ENCODE measurements around the gene KRT4. TPM values are rescaled to one million over a fixed set of nuclear protein-coding genes. Genes with fewer than 3 reads are reported as not detected.
"Not testable (repeated sequence)": the region's sequence is repeated elsewhere in the genome, so short reads cannot be mapped to it uniquely, and the experiment has no call there.

The KRT4 gene
- not detected for total RNA-seq

- DNase-seq, result no peak
Observed at GRCh38 chr12:52813885-52814709, at the start of gene KRT4. Gene KRT4 (minus strand): TSS chr12:52814116. CDS start chr12:52814058, 58 bp downstream.

- no peak for DNase-seq
Observed at GRCh38 chr12:52862023-52862422, 48.1 kb upstream of the KRT4 start.

DNA sequence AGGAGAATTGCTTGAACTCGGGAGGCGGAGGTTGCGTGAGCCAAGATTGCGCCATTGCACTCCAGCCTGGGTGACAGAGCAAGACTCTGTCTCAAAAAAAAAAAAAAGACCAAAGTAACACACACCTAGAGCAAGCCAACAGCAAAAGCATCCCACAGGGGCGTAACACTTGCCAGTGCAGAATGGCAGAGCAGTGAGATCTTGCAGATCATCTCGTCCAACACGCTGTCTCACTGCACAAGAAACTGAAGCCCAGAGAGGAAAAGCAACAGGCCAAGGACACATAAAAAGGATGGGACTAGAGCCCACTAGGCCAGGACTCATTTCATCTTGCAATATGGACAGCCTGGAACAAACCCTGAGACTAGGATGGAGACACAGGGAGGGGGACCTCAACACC, 47.6 kb upstream of the KRT4 start:
- no peak for DNase-seq

- DNase-seq, result no peak
Observed at GRCh38 chr12:52860102-52860823, 46.3 kb upstream of the KRT4 start.

- DNase-seq, result no peak
Observed at GRCh38 chr12:52857500-52857899, 43.6 kb upstream of the KRT4 start.

- DNase-seq, result no peak
Observed at GRCh38 chr12:52856787-52857186, 42.9 kb upstream of the KRT4 start.

- DNase-seq, result not testable (repeated sequence)
Observed at GRCh38 chr12:52856077-52856476, 42.2 kb upstream of the KRT4 start.

DNA sequence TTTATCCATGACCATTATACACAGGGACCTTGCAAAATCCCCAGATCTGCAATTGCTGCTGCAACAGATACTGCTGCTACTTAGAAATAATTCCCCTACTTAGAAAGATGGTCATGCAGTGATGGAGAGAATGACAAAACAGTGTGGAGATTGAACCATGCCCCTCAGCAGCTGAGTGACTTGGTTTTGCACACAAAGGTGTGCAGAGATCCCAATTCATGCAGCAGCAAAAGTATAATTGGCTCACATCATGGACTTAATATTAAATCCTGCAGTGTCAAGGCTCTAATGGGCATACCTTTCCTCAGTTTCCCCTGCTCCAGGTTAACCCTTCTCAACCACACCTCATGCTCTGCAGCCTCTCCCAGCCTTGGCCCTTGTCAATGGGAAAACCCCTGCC, 37.9 kb upstream of the KRT4 start:
- no peak for DNase-seq

- DNase-seq, result no peak
Observed at GRCh38 chr12:52850681-52851080, 36.8 kb upstream of the KRT4 start.

- DNase-seq, result no peak
Observed at GRCh38 chr12:52849511-52849910, 35.6 kb upstream of the KRT4 start.

DNA sequence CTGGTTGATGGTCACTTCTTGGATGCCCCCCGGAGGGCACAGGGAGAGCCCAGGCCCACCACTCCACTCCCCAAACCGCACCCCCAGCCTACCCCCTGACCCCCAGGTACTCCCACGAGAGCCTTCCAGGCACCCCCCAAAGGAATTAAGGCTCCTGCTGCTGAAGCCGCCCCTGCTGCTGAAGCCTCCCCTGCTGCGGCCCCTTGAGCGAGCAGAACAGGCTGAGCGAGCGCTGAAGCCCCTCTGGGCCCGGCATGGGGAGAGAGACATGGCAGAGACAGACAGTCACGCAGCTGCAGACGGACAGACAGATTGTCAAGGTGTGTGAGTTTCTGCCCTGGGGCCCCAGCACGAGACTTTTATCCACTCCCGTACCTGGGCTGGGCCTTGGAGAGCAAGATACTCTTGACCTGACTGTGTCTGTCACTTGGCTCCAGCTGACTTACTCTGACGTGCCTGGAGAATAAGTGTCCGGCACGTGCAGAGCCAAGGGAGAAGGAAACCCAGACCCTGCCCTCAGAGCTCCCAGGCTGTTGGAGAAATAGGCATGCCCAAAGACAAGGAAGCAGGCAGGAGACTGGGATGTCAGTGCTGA, 34.8 kb upstream of the KRT4 start, which contains the start of gene KRT78:
KRT78 (minus strand) TSS at position 334 of the 595 bp plus-strand sequence; CDS start at position 270, 64 bp downstream.
- no peak for DNase-seq

- no peak for DNase-seq
Observed at GRCh38 chr12:52847335-52848102, 33.6 kb upstream of the KRT4 start.

DNA sequence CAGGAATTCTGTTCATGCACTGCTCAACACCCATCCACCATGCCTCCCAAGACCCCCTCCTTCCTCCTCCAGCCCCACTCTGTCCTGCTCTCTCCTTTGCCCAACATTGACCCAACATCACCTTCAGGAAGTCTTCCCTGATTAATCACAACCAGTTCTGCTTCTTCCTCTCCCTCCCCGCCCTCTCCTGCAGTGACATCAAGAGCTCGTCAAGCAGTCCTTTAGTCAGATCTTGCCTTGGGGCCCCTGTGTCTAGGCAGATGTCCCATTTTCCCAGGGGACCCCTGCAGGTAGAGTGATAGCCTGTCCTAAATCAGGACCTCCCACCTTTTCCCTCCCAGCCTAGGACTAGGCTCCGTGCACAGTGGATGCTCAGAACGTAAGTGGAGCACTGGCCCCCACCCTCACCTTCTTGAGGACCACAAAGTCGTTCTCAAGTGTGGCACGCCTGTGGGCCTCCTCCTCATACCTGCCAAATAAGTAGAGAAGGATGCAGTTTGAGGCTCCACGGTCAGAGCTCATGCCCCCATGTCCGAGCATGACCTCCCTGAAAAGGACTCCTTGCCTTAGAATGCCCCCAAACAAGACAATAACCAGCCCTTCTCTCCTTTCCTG, 32.5 kb upstream of the KRT4 start:
- DNase-seq, result no peak

DNA sequence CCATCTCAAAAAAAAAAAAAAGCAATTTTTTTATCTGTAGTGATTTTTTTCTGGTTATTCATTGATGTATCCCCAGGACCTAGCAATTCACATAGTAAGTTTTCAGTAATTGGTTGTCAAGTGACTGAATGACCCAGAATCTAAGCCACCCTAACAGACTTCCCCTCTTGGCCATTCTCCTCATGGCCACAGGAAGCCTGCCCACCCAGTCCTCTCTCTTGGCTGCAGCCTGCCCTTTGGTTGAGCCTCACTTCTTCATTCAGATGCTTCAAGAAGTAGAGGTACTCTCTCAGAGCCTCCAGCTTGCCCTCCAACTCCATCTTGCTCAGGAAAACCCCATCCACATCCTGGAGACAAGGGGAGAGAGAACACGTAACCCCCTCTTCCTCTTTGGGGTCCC, 32.0 kb upstream of the KRT4 start:
- DNase-seq, result no peak

GRCh38 chr12:52844386-52844785, 30.5 kb upstream of the KRT4 start:
- DNase-seq, result no peak

- DNase-seq, result no peak
Observed at GRCh38 chr12:52839436-52840105, 25.7 kb upstream of the KRT4 start.

DNA sequence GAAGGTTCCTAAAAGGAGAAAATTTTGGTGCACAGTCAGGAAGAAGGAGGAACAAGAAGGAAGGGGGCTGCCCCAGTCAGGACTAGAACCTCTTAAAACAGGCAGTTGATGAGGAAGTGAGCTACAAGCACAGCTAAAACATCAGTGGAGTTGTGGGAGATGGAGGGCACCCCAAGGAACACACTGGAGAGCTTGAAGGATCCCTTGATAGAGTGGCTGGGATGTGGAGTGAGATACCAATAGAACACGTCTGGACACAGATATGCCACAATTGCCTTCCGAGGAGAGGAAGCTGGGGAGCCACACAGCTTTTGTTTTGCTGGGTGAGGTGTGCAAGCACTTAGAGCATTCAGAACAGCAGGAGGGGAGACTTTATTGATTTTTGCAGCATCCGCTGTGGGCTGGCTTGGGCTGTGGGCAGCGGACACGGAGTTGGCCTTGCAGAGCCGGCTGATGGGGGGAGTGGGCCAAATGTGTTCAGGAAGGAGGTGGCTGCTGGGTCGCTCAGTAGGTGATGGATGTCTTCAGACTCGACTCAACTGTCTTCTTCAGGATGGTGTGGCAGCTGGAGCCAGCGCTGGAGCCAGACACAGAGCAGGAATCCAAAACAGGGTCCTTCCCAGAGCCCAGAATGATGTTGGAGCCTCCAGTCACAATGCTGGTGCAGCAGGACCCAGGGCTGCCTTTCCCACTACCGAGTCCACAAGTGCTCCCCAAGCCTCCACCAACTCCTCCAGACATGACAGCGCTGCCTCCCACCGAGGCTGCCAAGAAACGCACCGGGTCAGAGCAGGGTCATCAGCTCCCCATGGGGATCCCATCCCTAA, 24.9 kb upstream of the KRT4 start:
- DNase-seq, result no peak

GRCh38 chr12:52837781-52838608, 24.1 kb upstream of the KRT4 start:
- no peak for DNase-seq

- DNase-seq, result no peak
Observed at GRCh38 chr12:52837413-52837741, 23.5 kb upstream of the KRT4 start.

All from effector CD4-positive, alpha-beta T cell (primary cell).